Neural crest cell (in vitro differentiated cells): ENCODE data around the gene USP40. TPM values are rescaled to one million over a fixed set of nuclear protein-coding genes. Genes with fewer than 3 reads are reported as not detected.

Source experiments
- DNase-seq: peaks from one replicate; pipeline ENCODE4 v3.0.0; 2021; ENCODE audit warnings: low read depth, mixed read lengths, low spot score
- H3K27ac Mint-ChIP-seq: one replicate; pipeline ENCODE4 v1.8.0; 2021; ENCODE audit warnings: mild to moderate bottlenecking, mixed read lengths; ENCODE audit not compliant: unreplicated experiment
- H3K27me3 Mint-ChIP-seq: 2 replicates; pipeline ENCODE4 v1.8.0; 2021; ENCODE audit warnings: low read depth, mild to moderate bottlenecking, mixed read lengths
- H3K36me3 Mint-ChIP-seq: 2 replicates; pipeline ENCODE4 v1.8.0; 2021; ENCODE audit warnings: low read depth, mild to moderate bottlenecking, mixed read lengths
- H3K4me1 Mint-ChIP-seq: 2 replicates; pipeline ENCODE4 v1.8.0; 2021; ENCODE audit warnings: mixed read lengths
- H3K4me3 Mint-ChIP-seq: one replicate; pipeline ENCODE4 v1.8.0; 2021; ENCODE audit warnings: mild to moderate bottlenecking, mixed read lengths
- H3K9me3 Mint-ChIP-seq: 2 replicates; pipeline ENCODE4 v1.8.0; 2021; ENCODE audit warnings: mixed read lengths
- CTCF ChIP-seq: fragments of 200-600 bp; sonication (generic); conservative IDR thresholded peaks from 2 replicates; pipeline ENCODE4 v1.5.0; 2021; ENCODE audit warnings: antibody characterized with exemption, mild to moderate bottlenecking
- total RNA-seq: library from RNA; stranded (reverse); gene quantifications from 2 replicates; pipeline ENCODE4 v1.2.1, GENCODE V29; 2021

The USP40 gene
- total RNA-seq, 1 donor from 2014 or later, result 25.3 TPM

- Mint-ChIP-seq H3K27ac (no peak overlapping the region), H3K27me3 (no peaks in the 10 kb centered on the region), H3K4me3 (no peak overlapping the region), H3K36me3 (peaks cover 2% of the 10 kb centered on the region), H3K4me1 (no peaks in the 10 kb centered on the region), H3K9me3 (no peaks in the 10 kb centered on the region)
- no peak for TF ChIP-seq CTCF
- DNase-seq, result no peak
Measured at GRCh38 chr2:233458826-233459225, 107.8 kb downstream of the USP40 start.

GRCh38 chr2:233458031-233458610 lies 108.5 kb downstream of the USP40 start:
- Mint-ChIP-seq H3K4me3 (no peak overlapping the region), H3K9me3 (no peaks in the 10 kb centered on the region), H3K27ac (peak overlapping the region; percentile 71), H3K36me3 (no peaks in the 10 kb centered on the region), H3K4me1 (no peaks in the 10 kb centered on the region), H3K27me3 (no peaks in the 10 kb centered on the region)
- TF ChIP-seq CTCF, result no peak
- DNase-seq, result no peak

- TF ChIP-seq CTCF, result no peak
- Mint-ChIP-seq H3K9me3 (no peaks in the 10 kb centered on the region), H3K27me3 (no peaks in the 10 kb centered on the region), H3K4me3 (no peak overlapping the region), H3K27ac (no peak overlapping the region), H3K4me1 (no peaks in the 10 kb centered on the region), H3K36me3 (peaks cover under 1% of the 10 kb centered on the region)
- no peak for DNase-seq
Measured at GRCh38 chr2:233457356-233457755, 109.2 kb downstream of the USP40 start.

- H3K4me3 Mint-ChIP-seq, result no peak overlapping the region
- H3K9me3 Mint-ChIP-seq, result no peaks in the 10 kb centered on the region
- no peak for DNase-seq
- peaks cover 2% of the 10 kb centered on the region for H3K36me3 Mint-ChIP-seq
- TF ChIP-seq CTCF, result no peak
- H3K27me3 Mint-ChIP-seq, result no peaks in the 10 kb centered on the region
- H3K4me1 Mint-ChIP-seq, result no peaks in the 10 kb centered on the region
- no peak overlapping the region for H3K27ac Mint-ChIP-seq
Measured at GRCh38 chr2:233456934-233457333, 109.6 kb downstream of the USP40 start.

GRCh38 chr2:233456111-233456510 lies 110.5 kb downstream of the USP40 start:
- H3K27ac Mint-ChIP-seq, result no peak overlapping the region
- no peak overlapping the region for H3K4me3 Mint-ChIP-seq
- no peak for TF ChIP-seq CTCF
- H3K9me3 Mint-ChIP-seq, result no peaks in the 10 kb centered on the region
- H3K4me1 Mint-ChIP-seq, result no peaks in the 10 kb centered on the region
- no peaks in the 10 kb centered on the region for H3K27me3 Mint-ChIP-seq
- H3K36me3 Mint-ChIP-seq, result peaks cover 2% of the 10 kb centered on the region
- no peak for DNase-seq

GRCh38 chr2:233455491-233455890 lies 111.1 kb downstream of the USP40 start:
- H3K4me3 Mint-ChIP-seq, result no peak overlapping the region
- H3K36me3 Mint-ChIP-seq, result peaks cover 2% of the 10 kb centered on the region
- H3K9me3 Mint-ChIP-seq, result no peaks in the 10 kb centered on the region
- no peak for TF ChIP-seq CTCF
- H3K4me1 Mint-ChIP-seq, result no peaks in the 10 kb centered on the region
- no peaks in the 10 kb centered on the region for H3K27me3 Mint-ChIP-seq
- no peak for DNase-seq
- no peak overlapping the region for H3K27ac Mint-ChIP-seq
